Omental fat pad (tissue), 4 donors: ENCODE measurements around the gene DNAH10. TPM values are rescaled to one million over a fixed set of nuclear protein-coding genes. Genes with fewer than 3 reads are reported as not detected.
A peak's percentile ranks its signal among the peaks of the same experiment; 100 is the strongest.

Source experiments
- ATAC-seq: fragments of 150-250 bp; one replicate; pipeline ENCODE4 v1.9.1; 2016; ENCODE audit warnings: mild to moderate bottlenecking, moderate library complexity; ENCODE audit not compliant: low FRiP score
- DNase-seq: peaks from one replicate; pipeline ENCODE4 v3.0.0-alpha.2; 2019; ENCODE audit warnings: low spot score
- CTCF ChIP-seq, 3 donors: fragments of 450-650 bp; IDR thresholded peaks; one replicate each; pipeline ENCODE4 v1.5.1; 2016 to 2017; ENCODE audit warnings: antibody characterized with exemption in 3 of 3, mild to moderate bottlenecking in 3 of 3, moderate library complexity in 2 of 3
- total RNA-seq, 4 donors: library from RNA; depleted of rRNA; stranded (reverse); fragments of >200 nt; gene quantifications; one replicate each; pipeline ENCODE4 v1.1.0, GENCODE V29; 2016

The DNAH10 gene
- total RNA-seq, 4 donors from 2014 or later: 0.06 to 2.3 (median 0.48) TPM; not detected in 1

DNA sequence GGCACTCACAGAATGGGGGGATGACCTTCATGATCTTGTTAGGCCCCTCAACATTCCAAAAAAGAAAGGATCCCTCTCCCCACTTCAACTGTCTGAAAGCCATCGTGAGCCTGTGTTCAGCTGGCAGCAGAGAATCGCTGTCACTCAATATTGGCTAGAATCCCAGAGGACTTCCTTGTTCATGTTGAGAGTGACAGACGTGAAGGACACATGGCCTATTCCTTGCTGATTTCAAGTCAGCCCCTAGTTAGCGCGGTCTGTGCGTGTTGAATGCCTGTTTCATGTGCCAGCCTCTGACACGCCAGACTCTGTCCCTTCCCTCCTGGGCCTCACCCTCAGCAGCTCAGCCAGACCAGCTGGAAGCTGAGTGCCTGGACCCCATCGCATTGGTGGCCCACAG, 43.1 kb downstream of the DNAH10 start:
- TF ChIP-seq CTCF (IDR thresholded peaks at IDR 0.05): no peak
- DNase-seq (no peak), ATAC-seq (no peak)

GRCh38 chr12:123807002-123807401, 44.9 kb downstream of the DNAH10 start:
- DNase-seq (no peak), ATAC-seq (no peak)
- TF ChIP-seq CTCF (IDR thresholded peaks at IDR 0.05): no peak

GRCh38 chr12:123807670-123808069, 45.6 kb downstream of the DNAH10 start:
- ATAC-seq (peak; percentile 60), DNase-seq (no peak)
- TF ChIP-seq CTCF (IDR thresholded peaks at IDR 0.05): no peak

DNA sequence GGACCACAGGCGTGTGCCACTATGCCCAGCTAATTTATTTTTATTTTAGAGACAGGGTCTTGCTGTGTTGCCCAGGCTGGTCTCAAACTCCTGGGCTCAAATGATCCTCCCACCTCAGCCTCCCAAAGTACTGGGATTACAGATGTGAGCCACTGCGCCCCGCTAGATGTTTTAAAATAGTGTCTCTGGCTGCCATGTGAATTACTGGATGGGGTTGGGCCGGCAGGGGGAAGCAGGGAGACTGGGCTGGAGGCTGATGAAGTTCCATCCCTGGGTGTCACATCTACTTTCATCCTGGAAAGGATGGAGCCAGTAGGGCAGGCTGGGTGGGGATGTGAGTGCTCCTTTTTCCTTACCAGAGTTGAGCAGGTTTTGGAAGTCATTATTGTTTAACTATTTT, 46.1 kb downstream of the DNAH10 start:
- DNase-seq (no peak), ATAC-seq (peak; percentile 38)
- TF ChIP-seq CTCF (IDR thresholded peaks at IDR 0.05): no peak

DNA sequence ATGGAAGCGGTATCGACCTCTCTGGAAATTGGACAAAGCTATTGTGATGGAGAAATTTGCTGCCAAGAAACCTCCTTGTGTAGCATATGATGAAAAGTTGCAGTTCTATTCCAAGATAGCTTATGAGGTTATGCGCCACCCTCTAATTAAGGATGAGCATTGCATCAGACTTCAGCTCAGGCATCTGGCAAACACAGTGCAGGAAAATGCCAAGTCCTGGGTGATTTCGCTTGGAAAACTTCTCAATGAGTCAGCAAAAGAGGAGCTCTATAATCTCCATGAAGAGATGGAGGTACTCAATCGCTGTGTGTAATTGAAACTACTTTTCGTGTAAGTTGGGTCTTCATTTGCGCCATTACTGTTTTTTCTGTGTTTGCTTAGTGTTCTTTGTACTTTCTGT, 51.2 kb downstream of the DNAH10 start:
- DNase-seq (no peak), ATAC-seq (peak; percentile 87)
- no peak for TF ChIP-seq CTCF (IDR thresholded peaks at IDR 0.05)

DNA sequence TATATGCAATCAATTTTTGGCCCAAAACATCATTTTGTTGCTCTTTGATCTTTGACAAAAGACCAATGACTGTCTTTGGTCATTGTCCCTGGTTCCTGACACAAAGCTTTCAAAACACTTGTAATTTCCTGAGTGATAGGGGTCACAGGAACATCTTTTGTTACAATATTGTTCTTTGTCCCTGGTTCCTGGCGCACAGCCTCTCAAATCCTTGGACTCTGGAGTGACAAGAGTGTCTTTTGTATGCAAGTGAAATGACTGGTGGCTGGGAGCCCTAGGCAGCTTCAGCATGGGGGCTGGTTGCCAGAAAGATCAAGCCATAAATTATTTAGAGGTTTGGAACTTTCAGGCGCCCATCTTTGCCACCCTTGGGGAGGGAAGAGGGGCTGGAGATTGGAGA, 53.9 kb downstream of the DNAH10 start:
- TF ChIP-seq CTCF (IDR thresholded peaks at IDR 0.05): no peak
- ATAC-seq (no peak), DNase-seq (no peak)

GRCh38 chr12:123816896-123817537, 54.9 kb downstream of the DNAH10 start:
- ATAC-seq: no peak
- no peak for DNase-seq
- no peak for TF ChIP-seq CTCF (IDR thresholded peaks at IDR 0.05)
